GM12878 (cell line): ENCODE measurements around the gene ABCD2. TPM values are rescaled to one million over a fixed set of nuclear protein-coding genes. Genes with fewer than 3 reads are reported as not detected.

Experiments used
- ATAC-seq: fragments of 200-7000 bp; cut with Tn5 transposase; 3 replicates; pipeline ENCODE4 v1.9.1; 2020; ENCODE audit warnings: mild to moderate bottlenecking, moderate library complexity
- BruUV-seq: library from RNA; stranded (reverse); fragments of 400-500 nt; replicated peaks from 2 replicates; lab custom pipeline; 2021; lab: Mats Ljungman, UMichigan
- CTCF ChIA-PET: fragments of 300-600 bp; sonication (Branson Sonifier 250); formaldehyde crosslinking; extraction: SDS; loops from one replicate; lab custom pipeline; 2021; ENCODE audit warnings: inconsistent platforms; lab: Yijun Ruan, JAX
- POLR2A ChIA-PET: fragments of 350-600 bp; formaldehyde crosslinking; extraction: SDS; loops from one replicate; lab custom pipeline; 2021; ENCODE audit warnings: inconsistent platforms; lab: Charles Lee
- RAD21 ChIA-PET: fragments of 300-600 bp; sonication (Branson Sonifier 250); formaldehyde crosslinking; loops from one replicate; lab custom pipeline; 2023; ENCODE audit warnings: antibody characterized with exemption; ENCODE audit not compliant: unreplicated experiment; lab: Charles Lee
- SMC1A ChIA-PET: fragments of 300-600 bp; sonication (Branson Sonifier 250); formaldehyde crosslinking; loops from one replicate; lab custom pipeline; 2023; ENCODE audit not compliant: unreplicated experiment, uncharacterized antibody; lab: Charles Lee
- DNase-seq: peaks from one replicate; pipeline ENCODE4 v3.0.0-alpha.2; 2011; ENCODE audit warnings: low read depth, low spot score
- FAIRE-seq: peaks from 3 replicates; lab custom pipeline; 2011; peaks lifted over from hg19 to GRCh38; lab: Jason Lieb, UNC
- H2AFZ ChIP-seq: 2 replicates; pipeline ENCODE4 v1.6.0; 2011; ENCODE audit warnings: low read depth, low read length, control low read depth; ENCODE audit not compliant: control insufficient read depth
- H3K27ac ChIP-seq: 2 replicates; pipeline ENCODE4 v1.5.1; 2011; ENCODE audit warnings: control low read depth; ENCODE audit not compliant: control insufficient read depth, insufficient read depth
- H3K27me3 ChIP-seq, 2 experiments: replicated peaks in 1 of 2; 2 replicates each; pipeline versions ENCODE4 v1.6.0 to v1.6.1; 2011; ENCODE audit warnings: low read length in 1 of 2; ENCODE audit not compliant: control insufficient read depth in 2 of 2, insufficient read depth in 2 of 2
- H3K36me3 ChIP-seq, 2 experiments: 2 replicates each; pipeline ENCODE4 v1.5.1; 2011; ENCODE audit warnings: low read length in 1 of 2; ENCODE audit not compliant: control insufficient read depth in 2 of 2, insufficient read depth in 2 of 2
- H3K4me1 ChIP-seq: 2 replicates; pipeline ENCODE4 v1.6.1; 2011; ENCODE audit warnings: mild to moderate bottlenecking, low read length, moderate library complexity, mixed read lengths; ENCODE audit not compliant: control insufficient read depth, insufficient read depth
- H3K4me2 ChIP-seq: 2 replicates; pipeline ENCODE4 v1.6.0; 2011; ENCODE audit warnings: control low read depth; ENCODE audit not compliant: control insufficient read depth, insufficient read depth
- H3K4me3 ChIP-seq: fragments of 200-600 bp; sonication (generic); 2 replicates; pipeline ENCODE4 v1.5.1; 2016
- H3K79me2 ChIP-seq: 2 replicates; pipeline ENCODE4 v1.6.0; 2011; ENCODE audit warnings: low read length; ENCODE audit not compliant: control insufficient read depth, insufficient read depth
- H3K9ac ChIP-seq: 2 replicates; pipeline ENCODE4 v1.8.0; 2011; ENCODE audit warnings: low read length, control low read depth, mixed read lengths; ENCODE audit not compliant: control insufficient read depth, insufficient read depth
- H3K9me3 ChIP-seq: replicated peaks from 3 replicates; pipeline ENCODE4 v1.5.1; 2011; ENCODE audit warnings: mild to moderate bottlenecking, low read length; ENCODE audit not compliant: control insufficient read depth, insufficient read depth
- H4K20me1 ChIP-seq: 2 replicates; pipeline ENCODE4 v1.6.0; 2011; ENCODE audit not compliant: control insufficient read depth, insufficient read depth
- CBX3 ChIP-seq: fragments of 200-600 bp; sonication (generic); IDR thresholded peaks from 2 replicates; pipeline ENCODE4 v1.6.1; 2016; ENCODE audit warnings: low read depth, borderline replicate concordance
- DPF2 ChIP-seq: fragments of 450-650 bp; IDR thresholded peaks from 2 replicates; pipeline ENCODE4 v1.6.1; 2017; ENCODE audit warnings: mild to moderate bottlenecking
- GABPA ChIP-seq: IDR thresholded peaks from 2 replicates; pipeline ENCODE4 v1.6.1; 2014; ENCODE audit warnings: antibody characterized with exemption, low read depth, mild to moderate bottlenecking, inconsistent platforms
- JUNB ChIP-seq: IDR thresholded peaks from 2 replicates; pipeline ENCODE4 v1.6.1; 2016; ENCODE audit warnings: antibody characterized with exemption, mild to moderate bottlenecking
- MTA2 ChIP-seq: fragments of 450-650 bp; IDR thresholded peaks from 2 replicates; pipeline ENCODE4 v1.6.1; 2016; ENCODE audit warnings: low read depth, mild to moderate bottlenecking, moderate library complexity
- MYB ChIP-seq: fragments of 150-350 bp; IDR thresholded peaks from 2 replicates; pipeline ENCODE4 v1.6.1; 2014; ENCODE audit warnings: mild to moderate bottlenecking, low read depth, low read length, borderline replicate concordance
- NR2C1 ChIP-seq: fragments of 450-650 bp; IDR thresholded peaks from 2 replicates; pipeline ENCODE4 v1.6.1; 2017; ENCODE audit warnings: antibody characterized with exemption, mild to moderate bottlenecking, moderate library complexity
- SMAD1 ChIP-seq: fragments of 450-650 bp; IDR thresholded peaks from 2 replicates; pipeline ENCODE4 v1.6.1; 2018; ENCODE audit warnings: mild to moderate bottlenecking, low read depth; ENCODE audit not compliant: partially characterized antibody
- SP1 ChIP-seq: IDR thresholded peaks from one replicate; pipeline ENCODE4 v1.6.1; 2011; ENCODE audit warnings: low read depth, low read length
- TARDBP ChIP-seq: IDR thresholded peaks from 2 replicates; pipeline ENCODE4 v1.6.1; 2016; ENCODE audit warnings: borderline replicate concordance
- ZNF207 ChIP-seq: fragments of 450-650 bp; IDR thresholded peaks from 2 replicates; pipeline ENCODE4 v1.6.1; 2014; ENCODE audit warnings: antibody characterized with exemption, mild to moderate bottlenecking, borderline replicate concordance
- WGBS: methylation state at CpG from one replicate; pipeline ENCODE4 v1.1.6; 2016; ENCODE audit warnings: low lambda C conversion rate; ENCODE audit not compliant: insufficient replicate concordance, insufficient coverage; ENCODE audit errors: missing lambda C conversion rate; 5-methylcytosine and 5-hydroxymethylcytosine counted together
- in situ Hi-C: fragments of 300-500 bp; cut with MboI; formaldehyde crosslinking; loops from 9 replicates; pipeline ENCODE4 v1.14.3; 2018; ENCODE audit warnings: mixed read lengths
- intact Hi-C: fragments of 100-400 bp; cut with micrococcal nuclease; formaldehyde crosslinking; loops from one replicate; pipeline ENCODE4 v1.14.2; 2022; ENCODE audit not compliant: unreplicated experiment
- polyA plus RNA-seq, 11 experiments: library from polyadenylated mRNA; depleted of rRNA in 4 of 11; unstranded in 6 of 11; stranded (reverse) in 5 of 11; fragments of >200 nt; fragmentation: Nextera tagmentation in 4 of 11; fragmentation: Illumina TruSeq in 1 of 11; extraction: Ambion mirVana in 4 of 11; extraction: Trizol in 1 of 11; gene quantifications; 1 replicate in 1 of 11; 2 replicates in 10 of 11; pipeline versions ENCODE4 v1.2.1 to v1.2.3, GENCODE V29; 2011 to 2016; ENCODE audit warnings: inconsistent platforms in 2 of 11, missing spikeins in 2 of 11, low read depth in 1 of 11
- total RNA-seq, 4 experiments: library from RNA; depleted of rRNA in 3 of 4; stranded (reverse); fragments of >200 nt in 3 of 4; fragmentation: Illumina TruSeq in 1 of 4; extraction: Trizol in 1 of 4; gene quantifications; 2 replicates each; pipeline versions ENCODE4 v1.2.1 to v1.2.3, GENCODE V29; 2013 to 2021
- TF ChIP-seq, protein P1 (sequence below): fragments of 450-650 bp; IDR thresholded peaks from 2 replicates; pipeline ENCODE4 v1.6.1; 2014; ENCODE audit warnings: mild to moderate bottlenecking
- TF ChIP-seq, protein P2 (sequence below): IDR thresholded peaks from 2 replicates; pipeline ENCODE4 v1.6.1; 2012; ENCODE audit warnings: improper control_type of control experiment, low read depth, low read length; ENCODE audit not compliant: insufficient replicate concordance
- TF ChIP-seq, protein P3 (sequence below): fragments of 450-650 bp; formaldehyde crosslinking; IDR thresholded peaks from 2 replicates; pipeline ENCODE4 v1.5.0; 2022; ENCODE audit warnings: mild to moderate bottlenecking, missing genetic modification characterization

ABCD2 gene
- total and polyA plus RNA-seq, 10 of the 15 experiments (the other 5 are each of a cell fraction or from before 2014, with no cell fraction given), result 4.4 to 16.2 (median 7.5) TPM

DNA sequence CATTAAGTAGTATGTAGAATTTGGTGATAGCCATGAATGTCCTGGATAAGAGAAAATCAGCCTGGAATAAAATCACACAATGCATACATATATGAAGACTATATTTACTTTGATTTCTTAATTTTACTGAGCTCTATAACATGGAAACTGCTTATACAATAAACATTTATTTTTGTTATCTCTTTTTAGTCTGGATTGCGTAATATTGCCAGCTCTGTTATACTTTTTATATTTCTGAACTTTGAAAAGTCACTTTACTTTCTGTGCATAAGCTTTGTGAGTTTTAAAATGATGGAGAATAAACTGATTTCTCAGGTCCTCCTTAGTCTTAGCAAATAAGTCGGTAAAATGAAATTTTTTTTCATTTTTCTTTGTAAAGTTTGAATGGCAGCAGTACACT is 19.2 kb upstream of the ABCD2 start:
- H3K4me1 ChIP-seq, result no peaks in the 10 kb centered on the region
- ChIA-PET CTCF (interaction anchor here (0.7 kb wide), 1 partner anchor 9 kb away, joined by 3 read pairs; no protein-coding TSS in a partner anchor), POLR2A (no interaction called here), RAD21 (no interaction called here), SMC1A (interaction anchor here (1.1 kb wide), 1 partner anchor 10 kb away, joined by 4 read pairs; no protein-coding TSS in a partner anchor)
- no TSS peak for BruUV-seq
- no peak overlapping the region for H2AFZ ChIP-seq
- 42% methylated on average over 2 of the region's 2 CpGs for WGBS
- no peaks in the 10 kb centered on the region for H3K36me3 ChIP-seq
- no peak overlapping the region for H3K9ac ChIP-seq
- no peak for ATAC-seq
- H3K4me3 ChIP-seq, result no peak overlapping the region
- no peak for DNase-seq
- in situ Hi-C loops (no loop called here), intact Hi-C loops (no loop called here)
- no peak overlapping the region for H3K4me2 ChIP-seq
- H3K27me3 ChIP-seq, result no peaks in the 10 kb centered on the region
- no peaks in the 10 kb centered on the region for H4K20me1 ChIP-seq
- no peak for FAIRE-seq
- H3K79me2 ChIP-seq, result no peaks in the 10 kb centered on the region
- H3K9me3 ChIP-seq, result no peaks in the 10 kb centered on the region
- H3K27ac ChIP-seq, result no peak overlapping the region
- TF ChIP-seq TARDBP, result no peak
- no peak for TF ChIP-seq DPF2
- no peak for TF ChIP-seq ZNF207
- no peak for TF ChIP-seq MYB
- TF ChIP-seq SP1, result no peak
- TF ChIP-seq, protein P1, sequence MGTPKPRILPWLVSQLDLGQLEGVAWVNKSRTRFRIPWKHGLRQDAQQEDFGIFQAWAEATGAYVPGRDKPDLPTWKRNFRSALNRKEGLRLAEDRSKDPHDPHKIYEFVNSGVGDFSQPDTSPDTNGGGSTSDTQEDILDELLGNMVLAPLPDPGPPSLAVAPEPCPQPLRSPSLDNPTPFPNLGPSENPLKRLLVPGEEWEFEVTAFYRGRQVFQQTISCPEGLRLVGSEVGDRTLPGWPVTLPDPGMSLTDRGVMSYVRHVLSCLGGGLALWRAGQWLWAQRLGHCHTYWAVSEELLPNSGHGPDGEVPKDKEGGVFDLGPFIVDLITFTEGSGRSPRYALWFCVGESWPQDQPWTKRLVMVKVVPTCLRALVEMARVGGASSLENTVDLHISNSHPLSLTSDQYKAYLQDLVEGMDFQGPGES, result no peak
- TF ChIP-seq, protein P2, sequence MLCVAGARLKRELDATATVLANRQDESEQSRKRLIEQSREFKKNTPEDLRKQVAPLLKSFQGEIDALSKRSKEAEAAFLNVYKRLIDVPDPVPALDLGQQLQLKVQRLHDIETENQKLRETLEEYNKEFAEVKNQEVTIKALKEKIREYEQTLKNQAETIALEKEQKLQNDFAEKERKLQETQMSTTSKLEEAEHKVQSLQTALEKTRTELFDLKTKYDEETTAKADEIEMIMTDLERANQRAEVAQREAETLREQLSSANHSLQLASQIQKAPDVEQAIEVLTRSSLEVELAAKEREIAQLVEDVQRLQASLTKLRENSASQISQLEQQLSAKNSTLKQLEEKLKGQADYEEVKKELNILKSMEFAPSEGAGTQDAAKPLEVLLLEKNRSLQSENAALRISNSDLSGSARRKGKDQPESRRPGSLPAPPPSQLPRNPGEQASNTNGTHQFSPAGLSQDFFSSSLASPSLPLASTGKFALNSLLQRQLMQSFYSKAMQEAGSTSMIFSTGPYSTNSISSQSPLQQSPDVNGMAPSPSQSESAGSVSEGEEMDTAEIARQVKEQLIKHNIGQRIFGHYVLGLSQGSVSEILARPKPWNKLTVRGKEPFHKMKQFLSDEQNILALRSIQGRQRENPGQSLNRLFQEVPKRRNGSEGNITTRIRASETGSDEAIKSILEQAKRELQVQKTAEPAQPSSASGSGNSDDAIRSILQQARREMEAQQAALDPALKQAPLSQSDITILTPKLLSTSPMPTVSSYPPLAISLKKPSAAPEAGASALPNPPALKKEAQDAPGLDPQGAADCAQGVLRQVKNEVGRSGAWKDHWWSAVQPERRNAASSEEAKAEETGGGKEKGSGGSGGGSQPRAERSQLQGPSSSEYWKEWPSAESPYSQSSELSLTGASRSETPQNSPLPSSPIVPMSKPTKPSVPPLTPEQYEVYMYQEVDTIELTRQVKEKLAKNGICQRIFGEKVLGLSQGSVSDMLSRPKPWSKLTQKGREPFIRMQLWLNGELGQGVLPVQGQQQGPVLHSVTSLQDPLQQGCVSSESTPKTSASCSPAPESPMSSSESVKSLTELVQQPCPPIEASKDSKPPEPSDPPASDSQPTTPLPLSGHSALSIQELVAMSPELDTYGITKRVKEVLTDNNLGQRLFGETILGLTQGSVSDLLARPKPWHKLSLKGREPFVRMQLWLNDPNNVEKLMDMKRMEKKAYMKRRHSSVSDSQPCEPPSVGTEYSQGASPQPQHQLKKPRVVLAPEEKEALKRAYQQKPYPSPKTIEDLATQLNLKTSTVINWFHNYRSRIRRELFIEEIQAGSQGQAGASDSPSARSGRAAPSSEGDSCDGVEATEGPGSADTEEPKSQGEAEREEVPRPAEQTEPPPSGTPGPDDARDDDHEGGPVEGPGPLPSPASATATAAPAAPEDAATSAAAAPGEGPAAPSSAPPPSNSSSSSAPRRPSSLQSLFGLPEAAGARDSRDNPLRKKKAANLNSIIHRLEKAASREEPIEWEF, result no peak
- no peak for TF ChIP-seq MTA2
- TF ChIP-seq SMAD1, result no peak
- TF ChIP-seq JUNB, result no peak
- no peak for TF ChIP-seq NR2C1
- no peak for TF ChIP-seq CBX3
- TF ChIP-seq GABPA, result no peak
- TF ChIP-seq, protein P3, sequence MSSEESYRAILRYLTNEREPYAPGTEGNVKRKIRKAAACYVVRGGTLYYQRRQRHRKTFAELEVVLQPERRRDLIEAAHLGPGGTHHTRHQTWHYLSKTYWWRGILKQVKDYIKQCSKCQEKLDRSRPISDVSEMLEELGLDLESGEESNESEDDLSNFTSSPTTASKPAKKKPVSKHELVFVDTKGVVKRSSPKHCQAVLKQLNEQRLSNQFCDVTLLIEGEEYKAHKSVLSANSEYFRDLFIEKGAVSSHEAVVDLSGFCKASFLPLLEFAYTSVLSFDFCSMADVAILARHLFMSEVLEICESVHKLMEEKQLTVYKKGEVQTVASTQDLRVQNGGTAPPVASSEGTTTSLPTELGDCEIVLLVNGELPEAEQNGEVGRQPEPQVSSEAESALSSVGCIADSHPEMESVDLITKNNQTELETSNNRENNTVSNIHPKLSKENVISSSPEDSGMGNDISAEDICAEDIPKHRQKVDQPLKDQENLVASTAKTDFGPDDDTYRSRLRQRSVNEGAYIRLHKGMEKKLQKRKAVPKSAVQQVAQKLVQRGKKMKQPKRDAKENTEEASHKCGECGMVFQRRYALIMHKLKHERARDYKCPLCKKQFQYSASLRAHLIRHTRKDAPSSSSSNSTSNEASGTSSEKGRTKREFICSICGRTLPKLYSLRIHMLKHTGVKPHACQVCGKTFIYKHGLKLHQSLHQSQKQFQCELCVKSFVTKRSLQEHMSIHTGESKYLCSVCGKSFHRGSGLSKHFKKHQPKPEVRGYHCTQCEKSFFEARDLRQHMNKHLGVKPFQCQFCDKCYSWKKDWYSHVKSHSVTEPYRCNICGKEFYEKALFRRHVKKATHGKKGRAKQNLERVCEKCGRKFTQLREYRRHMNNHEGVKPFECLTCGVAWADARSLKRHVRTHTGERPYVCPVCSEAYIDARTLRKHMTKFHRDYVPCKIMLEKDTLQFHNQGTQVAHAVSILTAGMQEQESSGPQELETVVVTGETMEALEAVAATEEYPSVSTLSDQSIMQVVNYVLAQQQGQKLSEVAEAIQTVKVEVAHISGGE (CRISPR knock-in tag), result no peak
